DOHH2 (cell line): Measurements from ENCODE around the gene KIF6.

Experiments used
- H3F3A ChIP-seq: fragments of 200-600 bp; sonication (generic), shearing (Covaris generic); 2 replicates; pipeline ENCODE4 v1.6.0; 2016; ENCODE audit warnings: antibody characterized with exemption, mild to moderate bottlenecking; ENCODE audit not compliant: control insufficient read depth, insufficient read depth
- H3K27ac ChIP-seq: fragments of 200-600 bp; sonication (generic); 2 replicates; pipeline ENCODE4 v1.5.1; 2014; ENCODE audit warnings: low read depth, mild to moderate bottlenecking, low read length, moderate library complexity
- H3K27me3 ChIP-seq: fragments of 200-600 bp; sonication (generic); 2 replicates; pipeline ENCODE4 v1.6.1; 2014; ENCODE audit warnings: mild to moderate bottlenecking, low read length, mixed read lengths; ENCODE audit not compliant: control insufficient read depth
- H3K36me3 ChIP-seq: fragments of 200-600 bp; sonication (generic); 2 replicates; pipeline ENCODE4 v1.6.1; 2014; ENCODE audit warnings: mild to moderate bottlenecking, low read length, moderate library complexity, mixed read lengths; ENCODE audit not compliant: control insufficient read depth
- H3K4me1 ChIP-seq: fragments of 200-600 bp; sonication (generic); 2 replicates; pipeline ENCODE4 v1.6.1; 2014; ENCODE audit warnings: mild to moderate bottlenecking, low read length, mixed read lengths; ENCODE audit not compliant: control insufficient read depth
- H3K4me2 ChIP-seq: fragments of 200-600 bp; sonication (generic); 2 replicates; pipeline ENCODE4 v1.6.0; 2014; ENCODE audit warnings: mild to moderate bottlenecking, low read length, moderate library complexity
- H3K4me3 ChIP-seq: fragments of 200-600 bp; sonication (generic); 2 replicates; pipeline ENCODE4 v1.5.1; 2014; ENCODE audit warnings: mild to moderate bottlenecking, low read length, mixed read lengths
- H3K79me2 ChIP-seq: fragments of 200-600 bp; sonication (generic); 2 replicates; pipeline ENCODE4 v1.6.1; 2014; ENCODE audit warnings: mild to moderate bottlenecking, low read length, mixed read lengths; ENCODE audit not compliant: control insufficient read depth
- H3K9me2 ChIP-seq: fragments of 200-600 bp; sonication (generic); replicated peaks from 2 replicates; pipeline ENCODE4 v1.6.1; 2014; ENCODE audit warnings: mild to moderate bottlenecking, low read length, mixed read lengths; ENCODE audit not compliant: control insufficient read depth
- H3K9me3 ChIP-seq: fragments of 200-600 bp; sonication (generic); 2 replicates; pipeline ENCODE4 v1.6.1; 2014; ENCODE audit warnings: antibody characterized with exemption, low read length, mixed read lengths; ENCODE audit not compliant: control insufficient read depth, insufficient read depth
- H4K20me1 ChIP-seq: fragments of 200-600 bp; sonication (generic); 2 replicates; pipeline ENCODE4 v1.6.0; 2014; ENCODE audit warnings: low read depth, mild to moderate bottlenecking, antibody characterized with exemption, low read length, moderate library complexity; ENCODE audit not compliant: control insufficient read depth, insufficient read depth
- CTCF ChIP-seq: fragments of 200-600 bp; sonication (generic); IDR thresholded peaks from one replicate; pipeline ENCODE4 v1.5.1; 2014; ENCODE audit warnings: antibody characterized with exemption, mild to moderate bottlenecking, low read depth, low read length; ENCODE audit not compliant: poor library complexity, severe bottlenecking
- EZH2phosphoT487 ChIP-seq: fragments of 200-600 bp; sonication (generic); IDR thresholded peaks from 2 replicates; pipeline ENCODE4 v1.6.1; 2017; ENCODE audit warnings: borderline replicate concordance, mild to moderate bottlenecking, antibody characterized with exemption, low read length, moderate library complexity, mixed read lengths

Gene KIF6

GRCh38 chr6:39310542-39310941 lies 414.7 kb downstream of the KIF6 start:
- Histone ChIP-seq H3K79me2 (no peaks in the 10 kb centered on the region), H3K27me3 (no peaks in the 10 kb centered on the region), H3K27ac (no peak overlapping the region), H3K4me1 (no peaks in the 10 kb centered on the region), H3K36me3 (no peaks in the 10 kb centered on the region), H3K9me3 (no peaks in the 10 kb centered on the region), H3F3A (no peaks in the 10 kb centered on the region), H4K20me1 (no peaks in the 10 kb centered on the region), H3K4me2 (no peak overlapping the region), H3K9me2 (no peaks in the 10 kb centered on the region), H3K4me3 (no peak overlapping the region)
- TF ChIP-seq EZH2phosphoT487: no peak

- Histone ChIP-seq H3K79me2 (no peaks in the 10 kb centered on the region), H4K20me1 (no peaks in the 10 kb centered on the region), H3K4me2 (no peak overlapping the region), H3K27me3 (no peaks in the 10 kb centered on the region), H3K9me3 (no peaks in the 10 kb centered on the region), H3K4me1 (no peaks in the 10 kb centered on the region), H3K9me2 (no peaks in the 10 kb centered on the region), H3K4me3 (no peak overlapping the region), H3K27ac (no peak overlapping the region), H3K36me3 (no peaks in the 10 kb centered on the region), H3F3A (no peaks in the 10 kb centered on the region)
- TF ChIP-seq EZH2phosphoT487 (no peak), CTCF (peak; percentile 87)
Observed at GRCh38 chr6:39309942-39310531, 415.2 kb downstream of the KIF6 start.

- Histone ChIP-seq H3K27ac (no peak overlapping the region), H4K20me1 (no peaks in the 10 kb centered on the region), H3K79me2 (no peaks in the 10 kb centered on the region), H3K4me3 (no peak overlapping the region), H3F3A (no peaks in the 10 kb centered on the region), H3K4me1 (peaks cover 4% of the 10 kb centered on the region), H3K9me2 (no peaks in the 10 kb centered on the region), H3K9me3 (no peaks in the 10 kb centered on the region), H3K27me3 (no peaks in the 10 kb centered on the region), H3K36me3 (no peaks in the 10 kb centered on the region), H3K4me2 (no peak overlapping the region)
- no peak for TF ChIP-seq CTCF
- no peak for TF ChIP-seq EZH2phosphoT487
Observed at GRCh38 chr6:39307462-39307861, 417.7 kb downstream of the KIF6 start.

GRCh38 chr6:39304951-39305350 lies 420.3 kb downstream of the KIF6 start:
- H4K20me1 ChIP-seq: no peaks in the 10 kb centered on the region
- no peaks in the 10 kb centered on the region for H3F3A ChIP-seq
- H3K4me2 ChIP-seq: no peak overlapping the region
- H3K79me2 ChIP-seq: no peaks in the 10 kb centered on the region
- TF ChIP-seq EZH2phosphoT487 (no peak), CTCF (no peak)
- H3K27me3 ChIP-seq: no peaks in the 10 kb centered on the region
- H3K4me3 ChIP-seq: no peak overlapping the region
- H3K4me1 ChIP-seq: peaks cover 4% of the 10 kb centered on the region
- H3K9me3 ChIP-seq: no peaks in the 10 kb centered on the region
- H3K36me3 ChIP-seq: no peaks in the 10 kb centered on the region
- H3K9me2 ChIP-seq: no peaks in the 10 kb centered on the region
- H3K27ac ChIP-seq: no peak overlapping the region
